Measurements from ENCODE around the gene ARHGEF33.

- no peak for TF ChIP-seq CTCF (IDR thresholded peaks at IDR 0.05; ENCODE audit: low read depth, low read length)
- TF ChIP-seq EZH2phosphoT487 (IDR thresholded peaks at IDR 0.05; ENCODE audit: low read depth), result no peak
These were observed 81.7 kb downstream of the ARHGEF33 start for GRCh38 chr2:38971377-38971776.

Measured in OCI-LY3 (cell line).